ENCODE data around the gene OAS2.

Gene OAS2

DNA sequence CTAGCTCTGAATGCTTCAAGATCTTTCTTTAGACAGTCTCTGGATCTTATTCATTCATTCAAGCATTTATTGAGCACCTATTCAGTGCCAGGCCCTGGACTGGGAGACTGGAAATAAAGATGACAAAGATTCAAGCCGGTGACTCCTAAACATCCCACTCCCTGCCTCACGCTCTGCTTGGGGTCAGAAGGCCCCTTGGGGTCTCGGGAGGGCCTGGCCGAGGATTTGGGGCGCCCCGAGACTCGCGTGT lies 78.0 kb downstream of the OAS2 start:
- DNase-seq (ENCODE audit: low read depth in 1 of 2, low spot score in 1 of 2) = no peak

DNA sequence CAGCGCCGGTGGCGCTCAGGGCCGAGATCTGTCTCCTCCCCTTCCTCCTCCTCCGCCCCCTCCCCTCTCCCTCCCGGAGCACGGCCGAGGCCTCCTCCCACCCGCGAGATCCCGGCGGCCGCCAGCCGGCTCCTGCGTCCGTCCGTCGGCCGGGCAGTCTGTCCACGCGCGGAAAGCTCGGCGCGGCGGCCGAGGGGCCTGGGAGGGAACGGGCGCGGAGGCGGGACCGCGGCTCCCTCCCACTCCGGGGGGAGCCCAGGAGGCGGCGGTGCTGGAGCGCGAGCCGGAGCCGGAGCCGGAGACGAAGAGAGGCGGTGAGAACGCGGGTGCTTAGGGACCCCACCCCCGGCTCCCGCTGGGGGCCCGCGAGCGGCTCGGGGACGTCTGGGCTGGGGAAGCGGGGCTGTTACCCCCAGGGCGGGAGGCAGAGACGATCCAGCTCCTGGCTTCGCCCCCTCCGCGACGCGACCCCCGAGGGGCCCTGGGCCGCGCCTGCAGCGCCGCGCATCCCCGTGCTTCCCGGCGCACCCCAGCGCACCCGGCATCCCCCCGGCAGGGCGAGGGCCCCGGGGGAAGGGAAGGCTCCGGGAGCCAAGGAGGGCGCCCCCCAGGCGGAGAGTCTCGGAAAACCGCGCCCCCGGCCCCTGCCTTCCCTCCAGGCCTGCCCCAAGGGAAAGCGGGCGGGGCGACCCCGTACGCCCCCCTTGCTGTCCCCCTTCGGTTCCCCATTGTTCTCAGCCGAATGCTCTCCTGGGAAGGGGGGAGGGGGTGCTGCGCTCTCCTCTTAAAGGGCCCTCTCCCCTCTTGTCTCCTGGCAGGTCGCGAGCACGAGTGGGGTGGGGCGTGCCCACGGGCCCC lies 78.5 kb downstream of the OAS2 start, which contains the start of gene DTX1:
TSS of gene DTX1 (plus strand) at position 100 of the 858 bp plus-strand sequence. CDS start 1,463 bp downstream, outside the sequence.
- DNase-seq (ENCODE audit: low read depth in 1 of 2, low spot score in 1 of 2) = peak; percentile 16 to 19

- no peak for DNase-seq (ENCODE audit: low read depth in 1 of 2, low spot score in 1 of 2)
These were observed 79.5 kb downstream of the OAS2 start for GRCh38 chr12:113057565-113058485.

- DNase-seq (ENCODE audit: low read depth in 1 of 2, low spot score in 1 of 2) = no peak
These were observed 80.2 kb downstream of the OAS2 start for GRCh38 chr12:113058553-113058952.

- DNase-seq (ENCODE audit: low read depth in 1 of 2, low spot score in 1 of 2) = no peak
These were observed 80.8 kb downstream of the OAS2 start for GRCh38 chr12:113059071-113059595.

GRCh38 chr12:113060336-113060960 lies 82.1 kb downstream of the OAS2 start:
- DNase-seq (ENCODE audit: low read depth in 1 of 2, low spot score in 1 of 2) = no peak

GRCh38 chr12:113061061-113061694 lies 82.9 kb downstream of the OAS2 start:
- DNase-seq (ENCODE audit: low read depth in 1 of 2, low spot score in 1 of 2) = no peak
